Measurements from ENCODE around the gene MYH11.

GRCh38 chr16:15671530-15672117 is 185.2 kb downstream of the MYH11 start:
- no peak for TF ChIP-seq POLR2A (IDR thresholded peaks at IDR 0.05)
- TF ChIP-seq, protein P1, sequence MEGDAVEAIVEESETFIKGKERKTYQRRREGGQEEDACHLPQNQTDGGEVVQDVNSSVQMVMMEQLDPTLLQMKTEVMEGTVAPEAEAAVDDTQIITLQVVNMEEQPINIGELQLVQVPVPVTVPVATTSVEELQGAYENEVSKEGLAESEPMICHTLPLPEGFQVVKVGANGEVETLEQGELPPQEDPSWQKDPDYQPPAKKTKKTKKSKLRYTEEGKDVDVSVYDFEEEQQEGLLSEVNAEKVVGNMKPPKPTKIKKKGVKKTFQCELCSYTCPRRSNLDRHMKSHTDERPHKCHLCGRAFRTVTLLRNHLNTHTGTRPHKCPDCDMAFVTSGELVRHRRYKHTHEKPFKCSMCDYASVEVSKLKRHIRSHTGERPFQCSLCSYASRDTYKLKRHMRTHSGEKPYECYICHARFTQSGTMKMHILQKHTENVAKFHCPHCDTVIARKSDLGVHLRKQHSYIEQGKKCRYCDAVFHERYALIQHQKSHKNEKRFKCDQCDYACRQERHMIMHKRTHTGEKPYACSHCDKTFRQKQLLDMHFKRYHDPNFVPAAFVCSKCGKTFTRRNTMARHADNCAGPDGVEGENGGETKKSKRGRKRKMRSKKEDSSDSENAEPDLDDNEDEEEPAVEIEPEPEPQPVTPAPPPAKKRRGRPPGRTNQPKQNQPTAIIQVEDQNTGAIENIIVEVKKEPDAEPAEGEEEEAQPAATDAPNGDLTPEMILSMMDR (IDR thresholded peaks at IDR 0.05 in 8 of 11, conservative IDR thresholded peaks at IDR 0.05 in 3 of 11): no peak
- no peak for TF ChIP-seq POLR2AphosphoS5 (IDR thresholded peaks at IDR 0.05)

All from spleen (tissue), 7 donors.